ENCODE data around the gene MBD6.

Gene MBD6

DNA sequence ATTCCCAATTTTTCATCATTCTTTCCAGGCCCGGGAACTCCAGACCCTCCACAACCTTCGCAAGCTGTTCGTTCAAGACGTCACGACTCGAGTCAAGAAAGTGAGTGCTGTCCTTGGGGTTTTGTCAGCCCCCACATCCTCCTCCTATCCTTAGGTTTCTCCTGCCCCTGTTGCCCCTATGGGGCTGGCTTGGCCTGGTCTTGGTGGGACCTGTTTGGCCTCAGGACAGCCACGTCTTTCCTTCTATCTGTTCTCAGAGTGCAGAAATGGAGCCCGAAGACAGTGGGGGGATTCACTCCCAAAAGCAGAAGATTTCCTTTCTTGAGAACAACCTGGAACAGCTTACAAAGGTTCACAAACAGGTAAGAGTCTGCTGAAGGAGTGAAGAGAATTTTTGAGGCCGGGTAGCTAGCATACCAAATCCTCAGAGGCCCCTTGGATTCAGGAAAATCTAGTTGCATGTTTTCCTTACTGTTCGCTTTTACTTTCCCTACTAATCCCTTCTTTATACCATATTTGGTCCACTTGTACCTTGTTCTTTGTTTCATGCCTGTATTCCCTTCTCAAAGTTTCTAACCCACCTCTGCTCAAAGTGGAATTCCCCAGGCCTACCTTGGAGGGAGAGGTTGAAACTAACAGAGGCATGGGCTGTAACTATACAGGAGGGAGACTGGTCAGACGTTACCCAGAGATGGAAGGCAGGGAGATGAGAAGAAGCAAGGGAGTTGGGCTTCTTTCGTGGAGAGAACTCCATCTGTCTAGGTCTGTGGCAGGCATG lies 55.5 kb downstream of the MBD6 start:
- DNase-seq (ENCODE audit: low read depth) = no peak

GRCh38 chr12:57579011-57579410 lies 56.4 kb downstream of the MBD6 start:
- no peak for DNase-seq (ENCODE audit: low read depth)

Measured in stimulated activated CD8-positive, alpha-beta memory T cell treated with anti-CD3 and anti-CD28 coated beads, Interleukin-12 subunit alpha, Interleukin-12 subunit beta, amount 100 ng/mL, for 4 hours (primary cell).